ENCODE measurements around the gene CCM2.

CCM2 gene

GRCh38 chr7:44995555-44996493 is 4.2 kb upstream of the CCM2 start:
- Histone ChIP-seq H2AFZ (ENCODE audit: insufficient read depth, low read length, poor library complexity) (no peak overlapping the region), H3K27ac (ENCODE audit: low read depth, low read length) (no peak overlapping the region), H4K91ac (ENCODE audit: low read depth, low read length) (no peak overlapping the region), H3K27me3 (ENCODE audit: insufficient read depth, low read length) (no peaks in the 10 kb centered on the region), H3K4me2 (ENCODE audit: low read length) (no peak overlapping the region), H3K79me2 (ENCODE audit: control insufficient read depth, insufficient read depth, low read length, poor library complexity) (peaks cover 3% of the 10 kb centered on the region), H3K36me3 (ENCODE audit: control insufficient read depth in 1 of 2, insufficient read depth in 2 of 2, low read length in 2 of 2) (no peaks in the 10 kb centered on the region), H3K14ac (ENCODE audit: low read length) (no peak overlapping the region), H3K4ac (ENCODE audit: low read depth, low read length) (no peak overlapping the region), H3K79me1 (ENCODE audit: low read length) (peaks cover 7% of the 10 kb centered on the region), H4K8ac (ENCODE audit: low read depth, low read length) (no peak overlapping the region), H4K12ac (ENCODE audit: low read depth, low read length) (no peak overlapping the region), H3K4me1 (ENCODE audit: control insufficient read depth in 1 of 2, insufficient read depth in 2 of 2, low read length in 2 of 2) (no peaks in the 10 kb centered on the region), H3K18ac (ENCODE audit: low read length) (no peak overlapping the region), H3K9ac (ENCODE audit: low read length) (no peak overlapping the region), H3K9me3 (ENCODE audit: insufficient read depth, low read depth, low read length) (no peaks in the 10 kb centered on the region), H2AK5ac (ENCODE audit: low read length) (no peak overlapping the region), H2BK120ac (ENCODE audit: insufficient read depth, low read length, poor library complexity) (no peak overlapping the region), H3K4me3 (ENCODE audit: low read depth, low read length) (no peak overlapping the region), H2BK12ac (ENCODE audit: low read length) (no peak overlapping the region), H3K23ac (ENCODE audit: low read length) (no peak overlapping the region), H2BK5ac (ENCODE audit: low read depth, low read length, poor library complexity) (no peak overlapping the region)
- DNase-seq: no peak
- no CpG with 5 or more reads among the region's 8 CpGs for WGBS (ENCODE audit: extremely low coverage, insufficient coverage, insufficient read length)

- Histone ChIP-seq H3K23ac (ENCODE audit: low read length) (no peak overlapping the region), H3K4me2 (ENCODE audit: low read length) (no peak overlapping the region), H3K9ac (ENCODE audit: low read length) (no peak overlapping the region), H3K79me2 (ENCODE audit: control insufficient read depth, insufficient read depth, low read length, poor library complexity) (peaks cover 14% of the 10 kb centered on the region), H4K8ac (ENCODE audit: low read depth, low read length) (no peak overlapping the region), H3K27ac (ENCODE audit: low read depth, low read length) (no peak overlapping the region), H2AK5ac (ENCODE audit: low read length) (no peak overlapping the region), H3K9me3 (ENCODE audit: insufficient read depth, low read depth, low read length) (no peaks in the 10 kb centered on the region), H3K79me1 (ENCODE audit: low read length) (peaks cover 7% of the 10 kb centered on the region), H2AFZ (ENCODE audit: insufficient read depth, low read length, poor library complexity) (no peak overlapping the region), H2BK5ac (ENCODE audit: low read depth, low read length, poor library complexity) (no peak overlapping the region), H3K14ac (ENCODE audit: low read length) (no peak overlapping the region), H3K4ac (ENCODE audit: low read depth, low read length) (no peak overlapping the region), H3K27me3 (ENCODE audit: insufficient read depth, low read length) (no peaks in the 10 kb centered on the region), H3K36me3 (ENCODE audit: control insufficient read depth in 1 of 2, insufficient read depth in 2 of 2, low read length in 2 of 2) (peaks cover 0 to 3% of the 10 kb centered on the region in 2 experiments), H3K4me3 (ENCODE audit: low read depth, low read length) (no peak overlapping the region), H3K4me1 (ENCODE audit: control insufficient read depth in 1 of 2, insufficient read depth in 2 of 2, low read length in 2 of 2) (peaks cover 3 to 5% of the 10 kb centered on the region in 2 experiments), H4K12ac (ENCODE audit: low read depth, low read length) (no peak overlapping the region), H2BK120ac (ENCODE audit: insufficient read depth, low read length, poor library complexity) (no peak overlapping the region), H3K18ac (ENCODE audit: low read length) (no peak overlapping the region), H2BK12ac (ENCODE audit: low read length) (no peak overlapping the region), H4K91ac (ENCODE audit: low read depth, low read length) (no peak overlapping the region)
- DNase-seq: no peak
- no CpG with 5 or more reads among the region's 4 CpGs for WGBS (ENCODE audit: extremely low coverage, insufficient coverage, insufficient read length)
Observed at GRCh38 chr7:44998153-44998871, 1.7 kb upstream of the CCM2 start.

DNA sequence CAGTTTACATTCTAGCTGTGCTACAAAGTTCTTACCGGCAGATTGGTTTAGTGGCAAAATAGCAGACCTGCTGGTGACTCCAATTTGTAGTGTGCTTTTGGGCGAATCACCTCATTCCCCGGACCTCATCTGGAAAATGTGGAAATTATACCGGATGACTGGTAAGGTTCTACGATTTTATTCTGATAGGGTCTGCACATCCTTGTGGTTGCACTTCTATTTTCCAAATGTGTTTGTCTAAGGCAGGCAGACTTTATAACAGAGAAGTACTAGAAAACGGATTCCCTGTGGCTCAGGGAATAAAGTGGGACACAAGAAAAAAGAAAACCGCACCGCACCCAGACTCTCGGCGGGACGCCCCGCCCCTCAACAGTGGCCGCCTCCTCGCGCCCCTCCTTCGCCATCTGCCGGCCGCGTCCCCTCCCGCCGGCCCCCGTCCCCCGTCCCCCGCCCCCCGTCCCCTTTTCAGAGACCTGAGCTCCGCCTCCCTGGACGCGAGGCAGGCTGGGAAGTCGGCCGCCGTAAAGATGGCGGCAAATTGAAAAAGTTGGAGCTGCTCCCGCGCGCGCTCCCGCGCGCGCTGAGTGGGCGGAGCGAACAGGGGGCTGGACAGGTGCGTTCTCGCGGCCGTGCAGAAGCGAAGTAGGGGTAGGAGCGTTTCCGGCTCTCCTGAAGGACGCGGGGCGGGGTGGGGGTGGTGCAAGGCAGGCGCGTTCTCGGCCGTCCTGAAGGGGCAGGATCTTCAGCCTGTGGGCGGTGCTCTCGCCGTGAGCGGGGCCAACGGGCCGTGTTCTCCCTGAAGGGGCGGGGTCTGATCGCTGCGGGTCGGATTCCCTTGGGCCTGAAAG is 532 bp upstream of the CCM2 start:
- Histone ChIP-seq H2BK120ac (ENCODE audit: insufficient read depth, low read length, poor library complexity) (peak overlapping the region; percentile 46), H3K79me2 (ENCODE audit: control insufficient read depth, insufficient read depth, low read length, poor library complexity) (peaks cover 14% of the 10 kb centered on the region), H3K9me3 (ENCODE audit: insufficient read depth, low read depth, low read length) (no peaks in the 10 kb centered on the region), H3K27me3 (ENCODE audit: insufficient read depth, low read length) (no peaks in the 10 kb centered on the region), H3K27ac (ENCODE audit: low read depth, low read length) (peak overlapping the region; percentile 90), H3K4me3 (ENCODE audit: low read depth, low read length) (peak overlapping the region; percentile 71), H3K23ac (ENCODE audit: low read length) (no peak overlapping the region), H4K8ac (ENCODE audit: low read depth, low read length) (peak overlapping the region; percentile 61), H4K91ac (ENCODE audit: low read depth, low read length) (peak overlapping the region; percentile 83), H2AK5ac (ENCODE audit: low read length) (no peak overlapping the region), H3K4ac (ENCODE audit: low read depth, low read length) (no peak overlapping the region), H3K14ac (ENCODE audit: low read length) (peak overlapping the region; percentile 44), H3K18ac (ENCODE audit: low read length) (no peak overlapping the region), H3K36me3 (ENCODE audit: control insufficient read depth in 1 of 2, insufficient read depth in 2 of 2, low read length in 2 of 2) (peaks cover 0 to 3% of the 10 kb centered on the region in 2 experiments), H2BK12ac (ENCODE audit: low read length) (no peak overlapping the region), H2AFZ (ENCODE audit: insufficient read depth, low read length, poor library complexity) (peak overlapping the region; percentile 57), H3K79me1 (ENCODE audit: low read length) (peaks cover 7% of the 10 kb centered on the region), H2BK5ac (ENCODE audit: low read depth, low read length, poor library complexity) (peak overlapping the region; percentile 66), H3K4me1 (ENCODE audit: control insufficient read depth in 1 of 2, insufficient read depth in 2 of 2, low read length in 2 of 2) (peaks cover 3 to 5% of the 10 kb centered on the region in 2 experiments), H4K12ac (ENCODE audit: low read depth, low read length) (no peak overlapping the region), H3K4me2 (ENCODE audit: low read length) (peak overlapping the region; percentile 86), H3K9ac (ENCODE audit: low read length) (no peak overlapping the region)
- WGBS (ENCODE audit: extremely low coverage, insufficient coverage, insufficient read length): no CpG with 5 or more reads among the region's 66 CpGs
- peak; percentile 99 to 100 for DNase-seq

DNA sequence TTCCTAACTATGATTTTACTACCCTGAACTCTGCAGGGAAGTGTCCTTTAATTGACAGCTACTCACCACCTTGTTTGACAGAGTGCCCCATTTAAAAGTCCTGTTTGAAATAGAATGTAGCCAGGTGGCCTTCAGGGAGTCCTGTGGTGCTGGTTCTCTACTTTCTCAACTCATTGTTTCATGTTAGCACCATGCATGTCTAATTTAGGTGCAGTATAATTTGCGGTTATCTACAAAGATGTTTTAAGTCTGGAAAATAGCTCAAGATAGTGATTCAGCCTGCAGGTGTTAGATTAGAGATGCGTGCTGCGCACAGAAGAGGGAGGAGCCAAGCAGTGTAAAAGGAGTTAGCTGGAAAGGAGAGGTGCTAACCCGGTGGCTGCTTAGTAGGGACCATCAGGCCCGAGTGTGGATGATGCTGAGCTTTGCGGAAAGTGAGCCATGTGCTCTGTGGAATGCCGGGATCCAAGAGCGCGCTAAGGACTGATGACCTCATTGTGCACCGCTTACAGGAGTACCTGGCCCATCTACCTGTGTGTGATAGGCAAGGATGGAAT is 1.2 kb downstream of the CCM2 start:
- Histone ChIP-seq H4K12ac (ENCODE audit: low read depth, low read length) (no peak overlapping the region), H2AFZ (ENCODE audit: insufficient read depth, low read length, poor library complexity) (no peak overlapping the region), H4K91ac (ENCODE audit: low read depth, low read length) (no peak overlapping the region), H3K9ac (ENCODE audit: low read length) (no peak overlapping the region), H4K8ac (ENCODE audit: low read depth, low read length) (no peak overlapping the region), H2BK12ac (ENCODE audit: low read length) (no peak overlapping the region), H3K4me3 (ENCODE audit: low read depth, low read length) (no peak overlapping the region), H3K27ac (ENCODE audit: low read depth, low read length) (no peak overlapping the region), H3K36me3 (ENCODE audit: control insufficient read depth in 1 of 2, insufficient read depth in 2 of 2, low read length in 2 of 2) (peaks cover 0 to 5% of the 10 kb centered on the region in 2 experiments), H3K4ac (ENCODE audit: low read depth, low read length) (peak overlapping the region; percentile 24), H3K4me1 (ENCODE audit: control insufficient read depth in 1 of 2, insufficient read depth in 2 of 2, low read length in 2 of 2) (peaks cover 3 to 5% of the 10 kb centered on the region in 2 experiments), H3K27me3 (ENCODE audit: insufficient read depth, low read length) (no peaks in the 10 kb centered on the region), H3K79me1 (ENCODE audit: low read length) (peaks cover 7% of the 10 kb centered on the region), H3K79me2 (ENCODE audit: control insufficient read depth, insufficient read depth, low read length, poor library complexity) (peaks cover 14% of the 10 kb centered on the region), H3K9me3 (ENCODE audit: insufficient read depth, low read depth, low read length) (no peaks in the 10 kb centered on the region), H2AK5ac (ENCODE audit: low read length) (no peak overlapping the region), H2BK5ac (ENCODE audit: low read depth, low read length, poor library complexity) (no peak overlapping the region), H2BK120ac (ENCODE audit: insufficient read depth, low read length, poor library complexity) (no peak overlapping the region), H3K18ac (ENCODE audit: low read length) (no peak overlapping the region), H3K4me2 (ENCODE audit: low read length) (peak overlapping the region; percentile 40), H3K14ac (ENCODE audit: low read length) (no peak overlapping the region), H3K23ac (ENCODE audit: low read length) (no peak overlapping the region)
- no CpG with 5 or more reads among the region's 10 CpGs for WGBS (ENCODE audit: extremely low coverage, insufficient coverage, insufficient read length)
- DNase-seq: peak; percentile 34 to 58

Measured in trophoblast cell (in vitro differentiated cells and primary cell).